PC-9 (cell line): ENCODE results near the gene TICAM2.

Experiments used
- CTCF ChIP-seq: fragments of 200-600 bp; sonication (generic); conservative IDR thresholded peaks from 2 replicates; pipeline ENCODE4 v1.6.1; 2017; ENCODE audit warnings: mixed run types, antibody characterized with exemption, mild to moderate bottlenecking, moderate library complexity
- EZH2 ChIP-seq: fragments of 200-600 bp; sonication (generic); IDR thresholded peaks from 2 replicates; pipeline ENCODE4 v1.8.0; 2017; ENCODE audit warnings: antibody characterized with exemption, low read depth

- no peak for TF ChIP-seq CTCF
- TF ChIP-seq EZH2: no peak
These were observed 22.7 kb upstream of the TICAM2 start for GRCh38 chr5:115624994-115625393.
